Ectodermal cell (in vitro differentiated cells): ENCODE data around the gene MTOR.

Experiments used
- H3K27ac ChIP-seq: 2 replicates; pipeline ENCODE4 v1.7.0; 2013; ENCODE audit warnings: mild to moderate bottlenecking, low read depth, low read length; ENCODE audit not compliant: insufficient read depth, poor library complexity, severe bottlenecking
- H3K27me3 ChIP-seq: 2 replicates; pipeline ENCODE4 v1.7.0; 2013; ENCODE audit warnings: mild to moderate bottlenecking, low read length; ENCODE audit not compliant: insufficient read depth, control insufficient read depth, poor library complexity, severe bottlenecking
- H3K36me3 ChIP-seq: one replicate; pipeline ENCODE4 v1.7.0; 2013; ENCODE audit warnings: low read length; ENCODE audit not compliant: control insufficient read depth, insufficient read depth
- H3K4me1 ChIP-seq: one replicate; pipeline ENCODE4 v1.7.0; 2013; ENCODE audit warnings: low read length; ENCODE audit not compliant: control insufficient read depth, insufficient read depth
- H3K4me3 ChIP-seq: 2 replicates; pipeline ENCODE4 v1.7.0; 2013; ENCODE audit warnings: low read depth, low read length, control low read depth; ENCODE audit not compliant: insufficient read depth
- H3K9me3 ChIP-seq: 2 replicates; pipeline ENCODE4 v1.7.0; 2013; ENCODE audit warnings: mild to moderate bottlenecking, low read length, moderate library complexity; ENCODE audit not compliant: control insufficient read depth
- whole genome bisulfite sequencing, 2 experiments: methylation state at CpG; one replicate each; pipeline ENCODE4 v1.1.7; 2013; ENCODE audit warnings: missing lambda C conversion rate in 2 of 2; 5-methylcytosine and 5-hydroxymethylcytosine counted together

MTOR gene

GRCh38 chr1:11253226-11253625, 9.1 kb downstream of the MTOR start:
- Histone ChIP-seq H3K36me3 (peaks cover 61% of the 10 kb centered on the region), H3K4me1 (no peaks in the 10 kb centered on the region), H3K9me3 (no peaks in the 10 kb centered on the region), H3K4me3 (no peak overlapping the region), H3K27me3 (no peaks in the 10 kb centered on the region), H3K27ac (no peak overlapping the region)
- 94 to 96% methylated on average over 8 of the region's 8 CpGs for WGBS, 2 experiments

- WGBS, 2 experiments = 96 to 97% methylated on average over 8 of the region's 8 CpGs
- Histone ChIP-seq H3K9me3 (no peaks in the 10 kb centered on the region), H3K36me3 (peaks cover 61% of the 10 kb centered on the region), H3K27me3 (no peaks in the 10 kb centered on the region), H3K4me1 (no peaks in the 10 kb centered on the region), H3K4me3 (no peak overlapping the region), H3K27ac (no peak overlapping the region)
These were observed 9.8 kb downstream of the MTOR start for GRCh38 chr1:11252538-11252937.

- H3K4me3 ChIP-seq = no peak overlapping the region
- WGBS, 2 experiments = 95 to 96% methylated on average over 4 of the region's 4 CpGs
- H3K36me3 ChIP-seq = peaks cover 46% of the 10 kb centered on the region
- H3K9me3 ChIP-seq = no peaks in the 10 kb centered on the region
- H3K4me1 ChIP-seq = no peaks in the 10 kb centered on the region
- H3K27me3 ChIP-seq = no peaks in the 10 kb centered on the region
- H3K27ac ChIP-seq = no peak overlapping the region
These were observed 14.2 kb downstream of the MTOR start for GRCh38 chr1:11248169-11248568.

- Histone ChIP-seq H3K4me1 (no peaks in the 10 kb centered on the region), H3K9me3 (no peaks in the 10 kb centered on the region), H3K27ac (no peak overlapping the region), H3K27me3 (no peaks in the 10 kb centered on the region), H3K36me3 (peaks cover 38% of the 10 kb centered on the region), H3K4me3 (no peak overlapping the region)
- WGBS, 2 experiments = 93 to 95% methylated on average over 7 of the region's 7 CpGs
These were observed 16.2 kb downstream of the MTOR start for GRCh38 chr1:11245904-11246719.

- H3K4me3 ChIP-seq = no peak overlapping the region
- no peak overlapping the region for H3K27ac ChIP-seq
- H3K4me1 ChIP-seq = no peaks in the 10 kb centered on the region
- peaks cover 37% of the 10 kb centered on the region for H3K36me3 ChIP-seq
- H3K27me3 ChIP-seq = no peaks in the 10 kb centered on the region
- WGBS, 2 experiments = 91 to 92% methylated on average over 3 of the region's 3 CpGs
- H3K9me3 ChIP-seq = no peaks in the 10 kb centered on the region
These were observed 17.1 kb downstream of the MTOR start for GRCh38 chr1:11245248-11245647.

GRCh38 chr1:11238311-11238710, 24.0 kb downstream of the MTOR start:
- H3K9me3 ChIP-seq = no peaks in the 10 kb centered on the region
- H3K27ac ChIP-seq = no peak overlapping the region
- H3K36me3 ChIP-seq = peaks cover 54% of the 10 kb centered on the region
- no peaks in the 10 kb centered on the region for H3K27me3 ChIP-seq
- no peaks in the 10 kb centered on the region for H3K4me1 ChIP-seq
- H3K4me3 ChIP-seq = no peak overlapping the region
- WGBS, 2 experiments = 95 to 97% methylated on average over 7 of the region's 7 CpGs

- no peaks in the 10 kb centered on the region for H3K9me3 ChIP-seq
- no peak overlapping the region for H3K27ac ChIP-seq
- H3K36me3 ChIP-seq = peaks cover 53% of the 10 kb centered on the region
- H3K27me3 ChIP-seq = no peaks in the 10 kb centered on the region
- no peaks in the 10 kb centered on the region for H3K4me1 ChIP-seq
- WGBS, 2 experiments = 95 to 96% methylated on average over 6 of the region's 6 CpGs
- no peak overlapping the region for H3K4me3 ChIP-seq
These were observed 25.0 kb downstream of the MTOR start for GRCh38 chr1:11237356-11237755.

- H3K4me1 ChIP-seq = no peaks in the 10 kb centered on the region
- no peak overlapping the region for H3K27ac ChIP-seq
- no peaks in the 10 kb centered on the region for H3K9me3 ChIP-seq
- H3K36me3 ChIP-seq = peaks cover 64% of the 10 kb centered on the region
- no peaks in the 10 kb centered on the region for H3K27me3 ChIP-seq
- no peak overlapping the region for H3K4me3 ChIP-seq
- 88 to 94% methylated on average over 2 of the region's 2 CpGs for WGBS, 2 experiments
These were observed 29.1 kb downstream of the MTOR start for GRCh38 chr1:11233208-11233607.

- no peaks in the 10 kb centered on the region for H3K9me3 ChIP-seq
- WGBS, 2 experiments = 92 to 97% methylated on average over 4 of the region's 4 CpGs
- no peak overlapping the region for H3K4me3 ChIP-seq
- peaks cover 57% of the 10 kb centered on the region for H3K36me3 ChIP-seq
- no peaks in the 10 kb centered on the region for H3K4me1 ChIP-seq
- no peak overlapping the region for H3K27ac ChIP-seq
- H3K27me3 ChIP-seq = no peaks in the 10 kb centered on the region
These were observed 33.1 kb downstream of the MTOR start for GRCh38 chr1:11229203-11229602.

GRCh38 chr1:11227106-11228077, 35.0 kb downstream of the MTOR start:
- H3K9me3 ChIP-seq = no peaks in the 10 kb centered on the region
- H3K36me3 ChIP-seq = peaks cover 45% of the 10 kb centered on the region
- no peaks in the 10 kb centered on the region for H3K4me1 ChIP-seq
- H3K4me3 ChIP-seq = no peak overlapping the region
- WGBS, 2 experiments = 90 to 94% methylated on average over 10 of the region's 10 CpGs
- H3K27ac ChIP-seq = no peak overlapping the region
- H3K27me3 ChIP-seq = no peaks in the 10 kb centered on the region
